Pulmonary artery endothelial cell (primary cell): ENCODE results near the gene FNIP2. TPM values are rescaled to one million over a fixed set of nuclear protein-coding genes. Genes with fewer than 3 reads are reported as not detected.
"Not testable (repeated sequence)": the region's sequence is repeated elsewhere in the genome, so short reads cannot be mapped to it uniquely, and the experiment has no call there.

ENCODE experiments used
- DNase-seq: peaks from one replicate; pipeline ENCODE4 v3.0.0-alpha.2; 2011; ENCODE audit warnings: low read depth, low spot score
- total RNA-seq: library from RNA; depleted of rRNA; stranded (reverse); fragments of >200 nt; gene quantifications from 2 replicates; pipeline ENCODE4 v1.2.3, GENCODE V29; 2014

FNIP2 gene
- total RNA-seq, 1 donor from 2014 or later: 13.0 TPM

DNA sequence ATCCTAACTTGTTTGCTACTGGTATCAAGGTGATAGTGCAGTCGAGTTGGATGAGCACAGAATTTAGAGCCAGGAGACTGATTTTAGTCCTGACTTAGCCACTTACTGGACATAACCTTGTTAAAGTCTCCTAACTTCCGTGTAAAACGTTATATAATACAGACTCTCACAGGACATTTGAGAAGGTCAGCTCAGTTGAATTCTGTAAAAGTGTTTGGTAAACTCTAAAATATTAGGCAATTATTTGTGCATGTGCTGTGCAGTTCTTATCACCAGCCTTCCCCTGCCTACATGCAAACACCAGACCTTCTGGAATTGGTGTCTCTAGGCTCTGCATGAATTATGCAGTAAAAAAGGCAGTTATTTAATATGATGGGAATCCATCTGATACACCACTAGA lies 45.4 kb downstream of the FNIP2 start:
- no peak for DNase-seq

DNA sequence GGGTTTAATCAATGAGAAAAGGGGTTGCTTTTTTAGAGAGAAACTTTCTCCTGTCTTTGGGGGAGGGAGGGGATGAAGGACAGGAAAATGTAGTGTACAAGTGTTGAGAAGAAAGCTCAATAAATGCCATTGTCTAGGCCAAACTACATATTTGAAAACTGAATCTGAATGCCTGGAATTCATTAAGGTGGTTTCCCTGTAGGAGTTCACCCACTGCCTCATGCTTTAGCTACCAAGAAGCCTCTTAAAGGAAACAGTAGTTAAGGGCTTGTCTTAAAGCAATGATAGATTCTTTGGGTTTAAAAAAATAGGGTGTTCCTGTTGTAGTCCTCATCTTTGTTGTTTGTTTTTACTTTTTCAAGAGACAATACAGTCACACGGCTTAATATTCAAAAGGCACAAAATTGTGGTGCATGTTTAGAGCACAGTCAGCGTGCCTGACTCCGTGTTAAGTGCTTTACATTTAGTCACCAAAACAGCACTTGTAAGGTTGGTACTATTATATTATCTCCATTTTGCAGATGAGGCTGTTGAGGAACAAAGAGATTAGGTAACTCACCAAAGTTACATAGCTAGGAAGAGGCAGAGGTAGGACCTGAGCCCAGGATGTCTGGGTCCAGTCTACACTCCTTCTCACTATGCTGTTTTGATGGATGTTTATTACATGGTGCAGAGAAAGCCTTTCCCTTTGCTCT lies 46.0 kb downstream of the FNIP2 start:
- no peak for DNase-seq

DNA sequence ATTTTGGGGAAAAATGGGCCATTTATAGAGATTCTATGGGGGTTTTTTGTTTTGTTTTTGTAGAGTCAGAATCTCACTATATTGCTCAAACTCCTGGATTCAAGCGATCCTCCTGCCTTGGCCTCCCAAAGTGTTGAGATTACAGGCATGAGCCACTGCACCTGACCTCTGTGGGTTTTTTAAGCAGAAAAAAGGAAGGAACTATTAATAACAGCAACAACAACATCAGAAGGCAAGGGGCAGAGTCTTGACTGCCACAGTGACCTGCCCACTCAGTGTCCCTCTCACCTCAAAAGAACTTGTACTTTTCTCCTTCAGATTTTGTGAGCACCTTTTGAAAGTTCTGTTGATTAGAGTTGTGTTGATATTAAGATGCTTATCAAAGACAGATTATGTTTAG lies 48.1 kb downstream of the FNIP2 start:
- DNase-seq: no peak

DNA sequence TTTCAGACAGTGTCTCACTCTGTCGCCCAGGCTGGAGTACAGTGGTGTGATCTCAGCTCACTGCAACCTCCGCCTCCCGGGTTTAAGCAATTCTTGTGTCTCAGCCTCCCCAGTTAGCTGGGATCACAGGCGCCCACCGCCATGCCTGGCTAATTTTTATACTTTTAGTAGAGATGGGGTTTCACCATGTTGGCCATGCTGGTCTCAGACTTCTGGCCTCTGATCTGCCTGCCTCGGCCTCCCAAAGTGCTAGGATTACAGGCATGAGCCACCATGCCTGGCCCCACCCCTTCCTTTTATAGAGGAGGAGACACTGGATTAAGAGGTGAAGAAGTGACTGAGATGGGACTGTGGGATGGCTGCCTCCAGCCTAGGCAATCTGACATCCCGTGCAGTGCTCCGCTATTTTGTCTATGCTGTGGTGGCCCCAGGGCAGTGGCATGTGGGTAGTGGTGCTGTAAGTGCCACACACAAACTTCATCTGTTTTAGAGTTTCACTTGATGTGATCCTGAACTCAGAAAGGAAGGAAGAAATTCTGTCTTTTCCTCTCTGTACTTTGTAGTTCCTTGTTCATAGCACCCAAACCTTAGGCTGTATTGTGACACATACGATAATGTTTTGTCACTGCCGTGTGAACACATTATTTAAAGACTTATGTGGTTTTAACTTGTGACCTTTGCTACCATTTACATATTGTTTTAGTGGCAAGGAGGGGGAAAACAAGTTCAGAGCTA lies 48.9 kb downstream of the FNIP2 start:
- DNase-seq: no peak

DNA sequence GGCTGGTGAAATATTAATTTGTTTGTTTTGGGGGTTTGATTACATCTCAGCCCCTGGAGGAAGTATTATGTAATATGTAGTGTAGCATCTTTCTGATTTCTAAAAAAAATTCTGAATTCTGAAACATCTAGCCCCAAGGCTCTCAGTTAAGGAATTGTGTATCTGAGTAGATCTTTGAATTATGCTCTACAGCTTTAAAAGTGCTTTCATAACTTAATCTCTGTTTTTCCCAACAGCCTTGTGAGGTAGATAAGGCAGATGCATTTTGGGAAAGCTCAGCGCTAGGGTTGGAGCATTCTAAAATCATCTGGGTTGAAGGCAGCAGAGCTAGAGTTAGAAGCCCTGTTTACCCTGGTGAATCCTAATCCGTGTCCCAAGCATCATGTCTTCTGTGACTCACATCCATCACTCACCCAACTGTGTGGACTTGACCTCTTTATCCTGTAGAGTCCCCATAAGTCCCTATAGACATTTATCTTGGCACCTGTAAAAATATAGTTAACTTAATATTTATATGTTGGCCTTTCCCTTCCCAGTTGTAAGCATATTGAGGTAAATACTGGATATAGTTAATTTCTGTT lies 49.8 kb downstream of the FNIP2 start:
- no peak for DNase-seq

DNA sequence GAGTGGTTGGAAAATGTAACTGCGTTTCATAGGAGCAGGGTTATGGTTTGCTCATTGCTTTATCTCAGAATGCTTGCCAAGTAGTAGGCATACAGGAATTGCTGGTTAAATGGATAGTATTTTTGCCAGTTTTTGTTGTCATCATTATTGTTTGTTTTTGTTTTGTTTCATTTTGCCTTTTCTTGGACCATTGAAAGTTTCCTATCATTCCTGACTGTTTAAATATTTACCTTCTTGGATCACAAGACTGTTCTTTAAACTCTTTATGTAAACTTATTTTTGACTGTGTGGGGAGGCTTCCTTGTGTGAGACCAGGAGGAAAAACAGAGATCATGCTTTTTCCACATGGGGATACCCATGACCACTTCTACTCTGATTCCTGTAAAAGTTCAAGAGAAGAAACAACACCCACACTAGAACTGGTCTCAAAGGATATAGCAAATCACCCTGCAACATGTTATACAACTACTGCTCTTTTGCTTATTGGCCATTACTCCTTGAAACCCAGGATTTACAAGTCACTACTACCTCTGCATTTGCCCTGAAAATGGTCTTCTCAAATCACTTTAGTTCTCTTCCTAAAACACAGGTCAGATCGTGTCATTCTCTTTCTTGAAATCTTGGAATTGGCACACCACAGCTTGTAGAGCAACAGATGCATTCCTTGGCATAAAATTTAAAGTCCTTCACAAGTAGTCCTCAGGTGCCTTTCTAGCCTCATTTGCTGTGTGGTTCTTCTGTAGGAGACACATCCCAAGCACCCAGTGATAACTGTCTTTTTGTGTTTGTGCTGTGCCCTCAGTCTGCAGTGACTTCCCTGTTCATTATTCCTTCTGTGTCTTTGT lies 51.3 kb downstream of the FNIP2 start:
- DNase-seq: no peak

DNA sequence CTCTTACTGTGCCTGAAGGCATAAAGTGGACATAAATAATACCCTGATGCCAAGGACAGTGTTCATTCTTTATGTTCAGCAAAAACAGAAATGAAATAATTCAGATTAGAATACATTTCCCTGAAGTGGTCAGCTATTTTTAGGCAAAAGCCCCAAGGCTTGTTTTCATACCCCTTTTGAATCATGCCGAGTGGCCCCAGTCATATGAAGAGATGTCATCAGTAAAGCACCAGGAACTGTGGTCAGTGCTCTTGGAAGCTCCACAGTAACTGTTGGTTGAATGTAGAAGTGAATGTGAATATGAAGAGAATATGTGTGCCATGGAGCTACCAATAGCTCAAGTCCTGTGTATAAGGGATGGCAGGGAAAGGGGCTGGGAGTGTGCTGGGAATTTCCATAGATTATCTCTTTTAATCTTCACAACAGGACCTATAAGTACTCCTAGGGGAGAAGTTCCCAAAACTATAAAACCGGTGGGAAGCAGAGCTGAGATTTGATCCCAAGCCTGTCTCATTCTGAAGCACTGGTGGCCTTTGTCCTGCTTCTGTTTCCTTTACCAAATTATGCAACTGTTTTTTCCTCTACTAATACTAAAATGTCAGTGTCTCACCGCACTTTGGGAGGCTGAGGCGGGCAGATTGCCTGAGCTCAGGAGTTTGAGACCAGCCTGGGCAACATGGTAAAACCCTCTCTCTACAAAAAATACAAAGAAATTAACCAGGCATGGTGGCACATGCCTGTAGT lies 52.6 kb downstream of the FNIP2 start:
- DNase-seq: no peak

DNA sequence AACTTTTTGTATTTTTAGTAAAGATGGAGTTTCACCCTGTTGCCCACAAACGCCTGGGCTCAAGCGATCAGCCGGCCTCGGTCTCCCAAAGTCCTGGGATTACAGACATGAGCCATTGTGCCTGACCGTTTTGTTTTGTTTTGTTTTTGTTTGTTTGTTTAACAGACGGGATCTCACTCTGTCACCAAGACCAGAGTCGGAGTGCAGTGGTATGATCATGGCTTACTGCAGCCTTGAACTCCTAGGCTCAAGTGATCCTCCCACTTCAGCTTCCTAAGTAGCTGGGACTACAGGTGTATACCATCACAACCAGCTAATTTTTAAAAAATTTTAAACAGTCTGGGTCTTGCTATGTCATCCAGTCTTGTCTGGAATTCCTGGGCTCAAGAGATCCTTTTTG lies 53.5 kb downstream of the FNIP2 start:
- no peak for DNase-seq

DNA sequence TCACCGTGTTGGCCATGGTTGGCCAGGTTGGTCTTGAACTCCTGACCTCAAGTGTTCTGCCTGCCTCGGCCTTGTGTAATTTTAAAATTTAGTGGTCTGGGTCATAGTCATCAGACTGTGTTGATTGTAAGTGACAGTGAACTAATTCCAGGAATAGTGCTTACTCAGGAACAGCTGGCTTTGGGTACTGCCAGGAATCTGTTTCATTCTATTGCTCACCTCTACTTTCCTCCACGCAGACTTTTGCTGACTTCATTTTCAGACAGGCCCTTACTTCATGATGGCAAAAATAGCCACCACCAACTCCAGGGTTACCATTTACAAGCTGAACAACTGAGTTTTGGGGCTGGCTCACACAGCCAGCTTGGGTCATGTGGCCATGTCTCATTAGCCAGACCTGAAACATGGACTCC lies 54.6 kb downstream of the FNIP2 start:
- no peak for DNase-seq

DNA sequence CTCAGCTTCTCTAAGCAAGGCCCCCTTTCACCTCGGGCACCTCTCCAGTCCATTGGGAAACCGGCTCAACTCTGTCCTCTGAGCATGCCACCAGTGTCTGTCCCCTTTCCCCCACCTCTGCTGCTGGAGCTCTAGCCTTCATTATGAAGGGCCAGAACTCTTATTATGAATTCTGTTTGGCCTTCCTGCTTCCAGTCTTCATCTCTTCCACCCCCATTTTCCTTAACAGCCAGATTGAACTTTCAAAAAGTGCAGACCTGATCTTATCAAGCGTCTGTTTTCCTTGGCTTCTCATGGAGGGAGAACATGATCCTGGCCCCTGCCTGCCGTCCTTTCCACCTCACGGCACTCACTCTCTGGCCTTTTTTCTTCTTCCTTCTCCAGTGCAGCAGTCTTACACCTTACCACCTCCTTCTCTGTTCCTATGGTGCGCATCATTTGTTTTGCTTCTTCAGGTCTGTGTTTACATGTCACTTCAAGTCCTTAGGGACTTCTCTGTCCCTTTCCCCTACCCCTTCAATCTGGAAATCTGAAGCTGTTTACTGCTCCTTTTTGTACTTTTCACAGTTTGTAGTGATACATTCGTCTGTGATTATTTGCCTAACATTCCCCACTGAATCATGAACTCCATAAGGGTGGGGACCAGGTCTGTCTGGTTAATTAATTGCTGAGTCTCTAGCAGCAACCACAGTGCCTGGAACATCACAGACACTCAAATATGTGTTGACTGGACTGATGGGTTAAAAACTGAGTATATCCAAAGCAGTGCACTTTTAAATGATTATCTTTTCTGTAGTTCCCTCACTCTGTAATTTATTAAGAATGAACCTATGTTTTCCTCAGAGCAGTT lies 55.8 kb downstream of the FNIP2 start:
- DNase-seq: peak; percentile 11

DNA sequence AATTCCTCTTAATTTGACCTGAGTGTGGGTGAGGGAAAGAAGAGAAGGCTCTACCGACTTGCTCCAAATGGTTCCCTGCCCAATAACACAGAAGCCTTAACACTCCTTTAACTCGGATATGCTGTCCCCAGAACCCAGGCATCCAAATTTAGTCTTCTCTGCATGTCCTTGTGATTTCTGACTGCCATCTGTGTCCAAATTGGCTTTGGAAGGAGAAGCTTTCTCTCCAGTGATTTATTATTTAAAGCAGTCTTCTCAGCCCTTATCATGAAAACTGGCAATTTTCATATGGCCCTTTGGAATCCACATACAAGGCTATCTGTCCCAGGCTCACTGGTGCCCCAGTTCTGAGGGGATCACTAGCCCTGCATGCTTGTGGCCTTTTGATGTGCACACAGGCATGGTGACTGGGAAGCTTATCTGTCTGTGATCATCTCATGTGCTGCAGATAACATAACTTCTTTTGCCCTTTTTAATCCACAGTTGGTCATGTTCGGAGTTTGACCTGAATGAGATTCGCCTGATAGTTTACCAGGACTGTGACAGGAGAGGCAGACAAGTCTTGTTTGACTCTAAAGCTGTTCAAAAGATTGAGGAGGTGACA lies 56.7 kb downstream of the FNIP2 start:
- no peak for DNase-seq

DNA sequence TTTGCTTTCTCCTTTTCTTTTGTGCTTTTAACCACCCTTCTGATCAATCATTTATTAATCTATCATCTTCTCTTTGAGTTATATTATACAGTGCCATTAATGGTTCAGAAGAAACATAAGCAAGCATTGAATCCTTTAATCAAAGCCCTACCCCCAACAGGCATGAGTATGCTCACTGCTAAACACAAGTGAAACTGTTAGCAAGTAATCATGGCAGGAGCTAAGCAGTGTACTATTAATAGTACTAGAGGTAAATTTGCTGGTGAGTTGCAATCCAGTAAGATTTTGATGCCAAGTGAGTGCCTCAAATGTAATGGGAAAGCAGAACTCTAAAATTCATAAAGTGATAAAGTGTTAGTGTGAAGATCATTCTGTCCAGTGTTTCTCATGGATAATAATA lies 57.2 kb downstream of the FNIP2 start:
- DNase-seq: no peak

DNA sequence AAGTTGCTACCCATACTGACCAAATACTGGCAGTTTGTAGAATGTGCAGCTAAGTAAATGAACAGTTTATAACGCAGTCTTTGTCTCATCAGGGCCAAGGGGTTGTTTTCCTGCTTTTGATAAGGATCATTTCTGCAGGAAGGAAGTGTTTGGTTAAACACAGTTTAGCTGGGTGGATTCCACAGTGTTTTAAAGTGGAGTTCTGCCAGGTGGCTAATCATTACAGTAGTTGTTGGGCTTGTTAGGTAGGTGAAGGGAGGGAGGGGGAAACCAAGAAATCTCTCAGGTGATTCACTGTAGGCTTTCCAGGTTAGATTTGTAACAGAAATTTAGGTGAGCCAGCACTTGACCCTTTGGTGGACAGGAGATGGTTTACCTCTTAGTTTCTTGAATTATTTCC lies 58.1 kb downstream of the FNIP2 start:
- peak; percentile 17 for DNase-seq

DNA sequence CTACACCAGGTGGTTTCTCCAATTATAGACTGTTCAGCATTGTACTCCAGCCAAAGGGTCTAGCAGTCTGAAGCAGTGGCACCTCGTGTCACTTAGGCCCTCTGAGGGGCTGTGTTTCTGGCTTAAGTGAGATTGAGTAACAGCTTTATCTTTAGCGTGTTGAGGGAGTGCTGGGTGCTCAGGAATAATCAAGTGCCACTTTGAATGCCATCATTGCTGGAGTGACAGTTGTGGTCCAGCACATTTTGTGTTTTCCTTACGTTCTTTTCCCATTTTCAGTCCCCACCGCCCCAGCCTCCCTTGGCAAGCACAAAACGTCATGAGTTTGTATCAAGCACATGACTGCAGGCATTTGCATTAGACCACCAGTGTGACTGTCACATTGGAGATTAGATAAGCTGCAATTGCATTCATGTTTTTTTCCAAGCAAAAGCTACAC lies 58.7 kb downstream of the FNIP2 start:
- no peak for DNase-seq

DNA sequence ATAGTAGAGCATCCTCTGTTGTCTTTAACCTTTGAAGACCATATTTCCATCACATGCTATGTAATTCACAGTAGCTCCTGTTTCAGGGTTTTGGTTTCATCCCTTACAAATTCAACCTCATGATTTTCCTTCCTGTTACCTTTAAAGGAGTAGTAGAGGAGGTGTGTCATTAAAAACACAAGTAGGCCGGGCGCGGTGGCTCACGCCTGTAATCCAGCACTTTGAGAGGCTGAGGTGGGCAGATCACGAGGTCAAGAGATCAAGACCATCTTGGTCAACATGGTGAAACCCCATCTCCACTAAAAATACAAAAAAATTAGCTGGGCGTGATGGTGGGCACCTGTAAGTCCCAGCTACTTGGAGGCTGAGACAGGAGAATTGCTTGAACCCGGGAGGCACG lies 59.3 kb downstream of the FNIP2 start:
- DNase-seq: not testable (repeated sequence)

DNA sequence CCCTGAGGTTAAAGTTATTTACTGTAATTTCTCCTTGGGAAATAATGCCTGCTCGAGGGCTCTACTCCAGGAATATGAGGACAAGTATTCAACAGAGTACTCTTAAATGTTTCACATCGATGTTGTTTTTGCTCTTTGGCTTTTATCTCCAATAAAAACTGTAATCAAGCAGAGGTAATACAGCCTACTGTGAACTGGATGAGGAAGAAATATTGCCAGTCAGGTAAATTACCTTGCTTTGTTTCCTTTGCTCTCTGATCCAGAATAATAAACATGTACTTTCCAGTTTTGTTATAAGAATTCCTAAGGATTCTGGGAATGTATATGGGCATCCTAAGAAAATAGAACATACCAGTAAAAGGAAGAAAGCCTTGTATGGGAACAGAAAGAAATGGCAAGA lies 60.4 kb downstream of the FNIP2 start:
- DNase-seq: no peak

DNA sequence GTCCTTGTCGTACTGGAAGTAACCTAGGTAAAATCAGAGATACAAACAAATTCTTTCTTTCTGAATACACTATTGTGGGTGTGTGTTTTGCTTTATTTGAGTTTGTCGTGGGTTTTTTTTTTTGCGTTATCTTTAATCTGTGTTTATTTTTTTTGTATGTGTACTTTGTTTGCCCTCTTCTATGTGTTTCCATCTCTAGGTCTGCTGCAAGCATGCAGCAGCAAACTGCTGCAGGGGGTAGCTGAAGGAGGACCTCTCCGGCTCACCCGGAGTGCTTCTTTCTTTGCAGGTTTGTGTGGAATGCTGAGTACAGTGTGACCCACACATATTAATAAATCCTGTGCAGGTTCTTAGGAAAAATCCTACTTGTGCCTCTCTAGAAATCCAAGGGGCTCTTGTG lies 64.8 kb downstream of the FNIP2 start:
- no peak for DNase-seq

DNA sequence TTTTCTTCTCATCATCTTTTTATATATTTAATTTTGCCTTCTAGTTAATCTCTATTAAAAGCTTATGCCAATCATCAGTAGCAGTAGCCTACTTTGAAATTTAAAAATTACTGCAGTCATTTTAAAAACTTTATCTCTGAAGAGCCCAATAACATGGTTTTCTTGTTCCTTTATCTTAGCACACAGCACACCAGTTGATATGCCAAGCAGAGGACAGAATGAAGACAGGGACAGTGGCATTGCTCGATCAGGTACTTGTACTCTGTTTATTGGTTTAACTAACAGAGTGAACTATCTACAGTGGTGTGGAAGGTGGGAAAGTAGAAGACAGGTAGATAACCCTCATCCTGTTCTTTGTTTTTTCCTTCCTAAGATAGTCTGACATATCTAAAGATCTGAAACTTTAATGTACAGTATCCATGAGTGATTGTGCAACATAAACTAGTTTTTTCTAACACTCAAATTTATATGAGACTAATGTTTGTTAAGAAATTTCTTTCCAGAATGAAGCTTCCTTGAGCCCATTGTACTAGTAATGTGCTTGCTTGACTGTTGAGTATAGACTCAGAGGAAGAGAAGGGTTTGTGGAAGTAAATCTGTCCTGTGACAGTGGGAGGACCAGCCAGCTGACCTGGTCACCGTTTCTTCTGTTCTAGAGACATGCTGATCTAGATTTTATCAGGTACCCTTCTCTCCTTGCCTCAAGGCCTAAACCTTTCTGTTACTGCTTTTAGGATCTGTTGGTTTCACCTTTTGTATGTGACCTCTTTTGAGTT lies 66.6 kb downstream of the FNIP2 start:
- no peak for DNase-seq

DNA sequence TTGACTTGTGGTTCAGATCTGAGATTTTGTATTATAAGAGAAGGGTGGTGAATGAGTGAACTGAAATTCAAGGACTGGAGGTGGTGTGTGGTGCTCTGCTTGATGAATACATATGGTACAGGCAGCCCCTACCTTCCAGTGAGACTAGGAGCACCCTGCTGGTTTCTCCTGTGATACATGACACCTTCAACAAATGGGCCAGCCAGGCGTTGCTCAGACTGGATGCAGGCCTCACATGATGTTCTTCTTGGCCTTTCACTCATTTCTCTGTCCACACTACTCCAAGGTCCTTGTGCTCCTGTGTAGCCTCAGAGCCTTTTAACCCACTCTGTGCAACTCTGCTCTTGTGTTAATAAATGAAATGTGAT lies 67.2 kb downstream of the FNIP2 start:
- no peak for DNase-seq
